GM23338 (cell line): ENCODE results near the gene NTN1. TPM values are rescaled to one million over a fixed set of nuclear protein-coding genes. Genes with fewer than 3 reads are reported as not detected.

Source experiments
- ATAC-seq: fragments of 200-7000 bp; cut with Tn5 transposase; 3 replicates; pipeline ENCODE4 v1.9.1; 2020
- DNase-seq: peaks from one replicate; pipeline ENCODE4 v3.0.0-alpha.2; 2015; ENCODE audit warnings: low spot score
- H2AFZ ChIP-seq: fragments of 200-600 bp; sonication (generic); 2 replicates; pipeline ENCODE4 v1.8.0; 2016; ENCODE audit warnings: antibody characterized with exemption, mild to moderate bottlenecking, moderate library complexity
- H3F3A ChIP-seq: fragments of 200-600 bp; sonication (generic); replicated peaks from 2 replicates; pipeline ENCODE4 v1.8.0; 2017; ENCODE audit warnings: antibody characterized with exemption, mixed run types, low read depth
- H3K27ac ChIP-seq: fragments of 200-600 bp; sonication (generic); 2 replicates; pipeline ENCODE4 v1.6.1; 2016; ENCODE audit warnings: low read depth
- H3K27me3 ChIP-seq: fragments of 200-600 bp; sonication (generic); 2 replicates; pipeline ENCODE4 v1.8.0; 2016; ENCODE audit warnings: mild to moderate bottlenecking, mixed run types, moderate library complexity; ENCODE audit not compliant: insufficient read depth
- H3K36me3 ChIP-seq: fragments of 200-600 bp; sonication (generic); 2 replicates; pipeline ENCODE4 v1.8.0; 2016; ENCODE audit warnings: mild to moderate bottlenecking; ENCODE audit not compliant: insufficient read depth
- H3K4me1 ChIP-seq: fragments of 200-600 bp; sonication (generic); 2 replicates; pipeline ENCODE4 v1.8.0; 2016; ENCODE audit warnings: mild to moderate bottlenecking, moderate library complexity; ENCODE audit not compliant: insufficient read depth
- H3K4me2 ChIP-seq: fragments of 200-600 bp; sonication (generic); 2 replicates; pipeline ENCODE4 v1.7.1; 2017; ENCODE audit warnings: mixed run types
- H3K4me3 ChIP-seq: fragments of 200-600 bp; sonication (generic); 2 replicates; pipeline ENCODE4 v1.6.1; 2016; ENCODE audit warnings: mixed run types
- H3K79me2 ChIP-seq: fragments of 200-600 bp; sonication (generic); replicated peaks from 2 replicates; pipeline ENCODE4 v1.8.0; 2017; ENCODE audit warnings: mild to moderate bottlenecking; ENCODE audit not compliant: insufficient read depth
- H3K9me2 ChIP-seq: fragments of 200-600 bp; sonication (generic); 2 replicates; pipeline ENCODE4 v1.8.0; 2017; ENCODE audit not compliant: insufficient read depth
- H4K20me1 ChIP-seq: fragments of 200-600 bp; sonication (generic); replicated peaks from 2 replicates; pipeline ENCODE4 v1.8.0; 2017; ENCODE audit warnings: mild to moderate bottlenecking; ENCODE audit not compliant: insufficient read depth
- H3K27ac Mint-ChIP-seq: 2 replicates; pipeline ENCODE4 v1.8.0; 2020; ENCODE audit warnings: inconsistent platforms, mild to moderate bottlenecking, moderate library complexity, mixed read lengths
- H3K27me3 Mint-ChIP-seq: 3 replicates; pipeline ENCODE4 v1.8.0; 2022; ENCODE audit warnings: low read depth, mild to moderate bottlenecking, moderate library complexity, mixed read lengths, inconsistent platforms; ENCODE audit not compliant: insufficient read depth, poor library complexity
- H3K36me3 Mint-ChIP-seq: 3 replicates; pipeline ENCODE4 v1.8.0; 2021; ENCODE audit warnings: low read depth, mild to moderate bottlenecking, inconsistent platforms, moderate library complexity, mixed read lengths
- H3K4me1 Mint-ChIP-seq: 3 replicates; pipeline ENCODE4 v1.8.0; 2020; ENCODE audit warnings: mild to moderate bottlenecking, inconsistent platforms, mixed read lengths
- H3K4me3 Mint-ChIP-seq: 3 replicates; pipeline ENCODE4 v1.8.0; 2021; ENCODE audit warnings: moderate library complexity, mild to moderate bottlenecking, inconsistent platforms, mixed read lengths
- H3K9me3 Mint-ChIP-seq: 3 replicates; pipeline ENCODE4 v1.8.0; 2020; ENCODE audit warnings: moderate library complexity, mild to moderate bottlenecking, inconsistent platforms, mixed read lengths
- CREB1 ChIP-seq: fragments of 250-450 bp; sonication (Bioruptor Pico); IDR thresholded peaks from 2 replicates; pipeline ENCODE4 v1.5.0; 2020; ENCODE audit warnings: low read depth, mild to moderate bottlenecking, moderate library complexity
- CTCF ChIP-seq, 2 experiments: fragments of 200-600 bp in 1 of 2; sonication (generic) in 1 of 2; conservative IDR thresholded peaks; 2 replicates each; pipeline versions ENCODE4 v1.5.1 to v1.6.1; 2016 to 2017; ENCODE audit warnings: antibody characterized with exemption in 2 of 2, low read depth in 2 of 2, mild to moderate bottlenecking in 2 of 2, moderate library complexity in 1 of 2
- ETS1 ChIP-seq: IDR thresholded peaks from 2 replicates; pipeline ENCODE4 v1.6.1; 2016; ENCODE audit warnings: antibody characterized with exemption
- EZH2 ChIP-seq: fragments of 200-600 bp; sonication (generic); IDR thresholded peaks from one replicate; pipeline ENCODE4 v1.8.0; 2017; ENCODE audit warnings: antibody characterized with exemption, mild to moderate bottlenecking, low read depth; ENCODE audit not compliant: unreplicated experiment
- JUNB ChIP-seq: IDR thresholded peaks from one replicate; pipeline ENCODE4 v1.6.1; 2016; ENCODE audit warnings: antibody characterized with exemption; ENCODE audit not compliant: unreplicated experiment
- NANOG ChIP-seq: IDR thresholded peaks from 2 replicates; pipeline ENCODE4 v1.6.1; 2016; ENCODE audit warnings: antibody characterized with exemption, borderline replicate concordance
- REST ChIP-seq: IDR thresholded peaks from one replicate; pipeline ENCODE4 v1.6.1; 2018; ENCODE audit warnings: antibody characterized with exemption; ENCODE audit not compliant: unreplicated experiment
- STAT1 ChIP-seq: IDR thresholded peaks from one replicate; pipeline ENCODE4 v1.6.1; 2016; ENCODE audit warnings: antibody characterized with exemption; ENCODE audit not compliant: unreplicated experiment
- ZNF462 ChIP-seq: fragments of 250-450 bp; sonication (Bioruptor Pico); IDR thresholded peaks from 2 replicates; pipeline ENCODE4 v1.5.0; 2020; ENCODE audit warnings: mild to moderate bottlenecking, moderate library complexity
- polyA plus RNA-seq: library from polyadenylated mRNA; unstranded; fragments of >200 nt; fragmentation: Nextera tagmentation; extraction: Ambion mirVana; gene quantifications from 2 replicates; pipeline ENCODE4 v1.2.1, GENCODE V29; 2016
- total RNA-seq: library from RNA; depleted of rRNA; stranded (reverse); fragments of >200 nt; shearing (Covaris generic); gene quantifications from 2 replicates; pipeline ENCODE4 v1.2.3, GENCODE V29; 2014

NTN1 gene
- total and polyA plus RNA-seq, 2 experiments from 2014 or later = 0.57 to 2.6 TPM

GRCh38 chr17:9209347-9209746, 188.0 kb downstream of the NTN1 start (continued):
- no peak for TF ChIP-seq CTCF (conservative IDR thresholded peaks at IDR 0.05; ENCODE audit: low read depth in 2 of 2)
- TF ChIP-seq CREB1 (CRISPR knock-in tag) = no peak
- no peak for TF ChIP-seq EZH2

GRCh38 chr17:9209781-9210370, 188.6 kb downstream of the NTN1 start:
- Histone ChIP-seq H3K4me1 (no peaks in the 10 kb centered on the region), H3K27ac (no peak overlapping the region), H3K9me2 (no peaks in the 10 kb centered on the region), H4K20me1 (no peaks in the 10 kb centered on the region), H3K36me3 (0 out of 2 replicates have a peak, but pooled peaks cover 1% of the 10 kb centered on the region), H3K79me2 (no peaks in the 10 kb centered on the region), H3K4me3 (no peak overlapping the region), H3K27me3 (no peaks in the 10 kb centered on the region), H3K4me2 (no peak overlapping the region), H3F3A (no peaks in the 10 kb centered on the region), H2AFZ (no peak overlapping the region)
- Mint-ChIP-seq H3K36me3 (no peaks in the 10 kb centered on the region), H3K27me3 (peaks cover 3% of the 10 kb centered on the region), H3K9me3 (no peaks in the 10 kb centered on the region), H3K27ac (no peak overlapping the region), H3K4me1 (peaks cover 7% of the 10 kb centered on the region), H3K4me3 (no peak overlapping the region)
- ATAC-seq (no peak), DNase-seq (no peak)
- TF ChIP-seq ETS1 (no peak), CTCF (conservative IDR thresholded peaks at IDR 0.05; ENCODE audit: low read depth in 2 of 2) (no peak), ZNF462 (no peak), STAT1 (no peak), EZH2 (no peak), CREB1 (CRISPR knock-in tag) (no peak), REST (no peak), NANOG (no peak), JUNB (no peak)
